Keratinocyte (primary cell): ENCODE data around the gene SDK2. TPM values are rescaled to one million over a fixed set of nuclear protein-coding genes. Genes with fewer than 3 reads are reported as not detected.

Experiments
- DNase-seq: peaks from one replicate; pipeline ENCODE4 v3.0.0-alpha.2; 2011; ENCODE audit warnings: low read depth, missing footprints, low spot score
- FAIRE-seq: peaks from 2 replicates; lab custom pipeline; 2011; peaks lifted over from hg19 to GRCh38; lab: Jason Lieb, UNC
- H2AFZ ChIP-seq: 2 replicates; pipeline ENCODE4 v1.6.0; 2012; ENCODE audit warnings: low read length, control low read depth, inconsistent platforms; ENCODE audit not compliant: control insufficient read depth
- H3K27ac ChIP-seq: 2 replicates; pipeline ENCODE4 v1.5.1; 2011; ENCODE audit warnings: low read length; ENCODE audit not compliant: control insufficient read depth, insufficient read depth
- H3K27me3 ChIP-seq: 3 replicates; pipeline ENCODE4 v1.6.0; 2011; ENCODE audit warnings: low read length; ENCODE audit not compliant: control insufficient read depth, insufficient read depth; ENCODE audit errors: extremely low read depth
- H3K36me3 ChIP-seq, 2 experiments: 2 replicates in 1 of 2; 3 replicates in 1 of 2; pipeline ENCODE4 v1.5.1; 2011; ENCODE audit warnings: low read length in 2 of 2, mild to moderate bottlenecking in 1 of 2; ENCODE audit not compliant: control insufficient read depth in 2 of 2, insufficient read depth in 2 of 2; ENCODE audit errors: extremely low read depth in 1 of 2
- H3K4me1 ChIP-seq: 3 replicates; pipeline ENCODE4 v1.5.1; 2011; ENCODE audit warnings: low read length; ENCODE audit not compliant: control insufficient read depth, insufficient read depth; ENCODE audit errors: extremely low read depth
- H3K4me2 ChIP-seq: 3 replicates; pipeline ENCODE4 v1.6.0; 2011; ENCODE audit warnings: low read depth, low read length; ENCODE audit not compliant: control insufficient read depth, insufficient read depth; ENCODE audit errors: extremely low read depth
- H3K4me3 ChIP-seq, 3 experiments: fragments of 200-600 bp in 1 of 3; sonication (generic) in 1 of 3; 2 replicates in 2 of 3; 3 replicates in 1 of 3; pipeline ENCODE4 v1.5.1; 2011 to 2016; ENCODE audit warnings: low read length in 3 of 3, mild to moderate bottlenecking in 3 of 3, control low read depth in 2 of 3, inconsistent platforms in 1 of 3, low read depth in 1 of 3, mixed read lengths in 1 of 3, mixed run types in 1 of 3, moderate library complexity in 1 of 3; ENCODE audit not compliant: control insufficient read depth in 2 of 3, insufficient read depth in 2 of 3; ENCODE audit errors: extremely low read depth in 1 of 3
- H3K79me2 ChIP-seq: 2 replicates; pipeline ENCODE4 v1.6.0; 2012; ENCODE audit warnings: low read length; ENCODE audit not compliant: control insufficient read depth, insufficient read depth
- H3K9ac ChIP-seq: 3 replicates; pipeline ENCODE4 v1.6.0; 2011; ENCODE audit warnings: low read length; ENCODE audit not compliant: control insufficient read depth, insufficient read depth; ENCODE audit errors: extremely low read depth
- H3K9me1 ChIP-seq: 3 replicates; pipeline ENCODE4 v1.6.0; 2011; ENCODE audit warnings: low read length; ENCODE audit not compliant: control insufficient read depth, insufficient read depth; ENCODE audit errors: extremely low read depth
- H3K9me3 ChIP-seq: 2 replicates; pipeline ENCODE4 v1.5.1; 2012; ENCODE audit warnings: low read depth, low read length; ENCODE audit not compliant: control insufficient read depth
- H4K20me1 ChIP-seq: 3 replicates; pipeline ENCODE4 v1.6.0; 2011; ENCODE audit warnings: low read length; ENCODE audit not compliant: control insufficient read depth, insufficient read depth; ENCODE audit errors: extremely low read depth
- CTCF ChIP-seq, 3 experiments: IDR thresholded peaks in 1 of 3; conservative IDR thresholded peaks in 1 of 3; optimal IDR thresholded peaks in 1 of 3; 2 replicates in 2 of 3; 3 replicates in 1 of 3; pipeline versions ENCODE3 to v1.5.1; 2011; ENCODE audit warnings: low read length in 3 of 3, mild to moderate bottlenecking in 3 of 3, moderate library complexity in 2 of 3, control low read depth in 1 of 3, inconsistent platforms in 1 of 3; ENCODE audit not compliant: insufficient read depth in 2 of 3; ENCODE audit errors: extremely low read depth in 1 of 3
- EZH2 ChIP-seq: IDR thresholded peaks from one replicate; pipeline ENCODE4 v1.6.1; 2012; ENCODE audit warnings: inconsistent platforms, mild to moderate bottlenecking, low read length, moderate library complexity
- dilution Hi-C: fragments of 300-500 bp; cut with MboI; formaldehyde crosslinking; loops from one replicate; pipeline ENCODE4 v1.7.0; 2020; ENCODE audit warnings: low sequenced_read_pairs; ENCODE audit not compliant: extremely low pct_ligation_motif_present
- polyA plus RNA-seq, 5 experiments: library from polyadenylated mRNA; depleted of rRNA in 3 of 5; stranded (reverse) in 3 of 5; stranded (forward) in 1 of 5; unstranded in 1 of 5; fragments of >200 nt; gene quantifications; 1 replicate in 1 of 5; 2 replicates in 3 of 5; 3 replicates in 1 of 5; pipeline versions ENCODE4 v1.2.1 to v1.2.3, GENCODE V29; 2011 to 2012; ENCODE audit warnings: missing spikeins in 2 of 5, low read depth in 1 of 5, low replicate concordance in 1 of 5

Gene SDK2
- polyA plus RNA-seq, 1 donor (not counting 4 experiments of a cell fraction or from before 2014, with no cell fraction given): 1.8 TPM

- no peaks in the 10 kb centered on the region for H3K9me3 ChIP-seq
- no peak overlapping the region for H3K4me2 ChIP-seq
- H3K4me1 ChIP-seq: no peaks in the 10 kb centered on the region
- no peak for TF ChIP-seq EZH2
- TF ChIP-seq CTCF (optimal IDR thresholded peaks at IDR 0.05 in 1 of 3, IDR thresholded peaks at IDR 0.05 in 1 of 3, conservative IDR thresholded peaks at IDR 0.05 in 1 of 3; ENCODE audit: extremely low read depth in 1 of 3, insufficient read depth in 2 of 3, low read length in 3 of 3): no peak
- no peak overlapping the region for H3K27ac ChIP-seq
- no peak overlapping the region for H3K9ac ChIP-seq
- H3K4me3 ChIP-seq: no peak overlapping the region
- H4K20me1 ChIP-seq: no peaks in the 10 kb centered on the region
- dilution Hi-C loops: loop anchor here (10.0 kb wide), 1 partner anchor 67 kb away; no protein-coding TSS in a partner anchor
- no peaks in the 10 kb centered on the region for H3K9me1 ChIP-seq
- FAIRE-seq: no peak
- H3K79me2 ChIP-seq: no peaks in the 10 kb centered on the region
- H3K36me3 ChIP-seq: no peaks in the 10 kb centered on the region
- DNase-seq: no peak
- peaks cover 29% of the 10 kb centered on the region for H3K27me3 ChIP-seq
- H2AFZ ChIP-seq: no peak overlapping the region
Observed at GRCh38 chr17:73667181-73667959, 23.1 kb upstream of the SDK2 start.

GRCh38 chr17:73663614-73664013 is 19.4 kb upstream of the SDK2 start:
- no peak overlapping the region for H3K4me3 ChIP-seq
- H3K36me3 ChIP-seq: no peaks in the 10 kb centered on the region
- no peaks in the 10 kb centered on the region for H3K4me1 ChIP-seq
- H3K4me2 ChIP-seq: no peak overlapping the region
- FAIRE-seq (no peak), DNase-seq (no peak)
- no peak overlapping the region for H3K27ac ChIP-seq
- no peaks in the 10 kb centered on the region for H4K20me1 ChIP-seq
- no peak overlapping the region for H2AFZ ChIP-seq
- H3K9me1 ChIP-seq: no peaks in the 10 kb centered on the region
- no peak overlapping the region for H3K9ac ChIP-seq
- TF ChIP-seq EZH2 (no peak), CTCF (optimal IDR thresholded peaks at IDR 0.05 in 1 of 3, IDR thresholded peaks at IDR 0.05 in 1 of 3, conservative IDR thresholded peaks at IDR 0.05 in 1 of 3; ENCODE audit: extremely low read depth in 1 of 3, insufficient read depth in 2 of 3, low read length in 3 of 3) (no peak)
- H3K27me3 ChIP-seq: peaks cover 26% of the 10 kb centered on the region
- dilution Hi-C loops: loop anchor here (10.0 kb wide), 1 partner anchor 71 kb away; no protein-coding TSS in a partner anchor
- H3K9me3 ChIP-seq: no peaks in the 10 kb centered on the region
- no peaks in the 10 kb centered on the region for H3K79me2 ChIP-seq
